K562 (cell line): ENCODE results near the gene TNNT3. TPM values are rescaled to one million over a fixed set of nuclear protein-coding genes. Genes with fewer than 3 reads are reported as not detected.

Experiments used
- EGR1 ChIP-seq: fragments of 450-650 bp; conservative IDR thresholded peaks from 2 replicates; pipeline ENCODE4 v1.6.1; 2017; ENCODE audit warnings: mild to moderate bottlenecking
- GATA2 ChIP-seq: sonication (generic); formaldehyde crosslinking; IDR thresholded peaks from 2 replicates; pipeline ENCODE4 v1.4.0; 2020; ENCODE audit warnings: mild to moderate bottlenecking, missing genetic modification reagents
- LCOR ChIP-seq: sonication (generic); formaldehyde crosslinking; IDR thresholded peaks from 2 replicates; pipeline ENCODE4 v1.8.0; 2022; ENCODE audit warnings: mild to moderate bottlenecking, missing genetic modification reagents
- SMAD2 ChIP-seq: fragments of 150-350 bp; IDR thresholded peaks from 2 replicates; pipeline ENCODE4 v1.6.1; 2014; ENCODE audit warnings: low read depth, mild to moderate bottlenecking, low read length
- TOE1 ChIP-seq, 2 experiments: fragments of 450-650 bp in 1 of 2; sonication (generic) in 1 of 2; formaldehyde crosslinking in 1 of 2; IDR thresholded peaks; 2 replicates each; pipeline versions ENCODE4 v1.7.1 to v1.8.0; 2016 to 2022; ENCODE audit warnings: borderline replicate concordance in 2 of 2, mild to moderate bottlenecking in 2 of 2, antibody characterized with exemption in 1 of 2, inconsistent platforms in 1 of 2, low read depth in 1 of 2, missing genetic modification reagents in 1 of 2, moderate library complexity in 1 of 2
- ZMIZ1 ChIP-seq, 2 experiments: fragments of 150-350 bp in 1 of 2; IDR thresholded peaks; 2 replicates each; pipeline ENCODE4 v1.6.1; 2012 to 2016; ENCODE audit warnings: low read depth in 2 of 2, low read length in 2 of 2, mild to moderate bottlenecking in 1 of 2, moderate library complexity in 1 of 2
- ZNF143 ChIP-seq: sonication (generic); formaldehyde crosslinking; IDR thresholded peaks from 2 replicates; pipeline ENCODE4 v1.9.0; 2022; ENCODE audit warnings: mild to moderate bottlenecking, missing genetic modification reagents
- polyA plus RNA-seq, 8 experiments: library from polyadenylated mRNA; depleted of rRNA in 4 of 8; stranded (reverse) in 5 of 8; unstranded in 3 of 8; fragments of >200 nt; fragmentation: Nextera tagmentation in 2 of 8; fragmentation: Illumina TruSeq in 1 of 8; extraction: Ambion mirVana in 2 of 8; extraction: Trizol in 1 of 8; gene quantifications; 2 replicates each; pipeline versions ENCODE4 v1.2.1 to v1.2.3, GENCODE V29; 2011 to 2014; ENCODE audit warnings: inconsistent platforms in 1 of 8, missing spikeins in 1 of 8
- total RNA-seq, 7 experiments: library from RNA; depleted of rRNA in 6 of 7; stranded (reverse); fragments of >200 nt in 6 of 7; fragmentation: Illumina TruSeq in 2 of 7; extraction: Trizol in 2 of 7; gene quantifications; 2 replicates each; pipeline versions ENCODE4 v1.2.1 to v1.2.3, GENCODE V29; 2011 to 2021; ENCODE audit warnings: low replicate concordance in 1 of 7
- TF ChIP-seq, protein P1 (sequence below): fragments of 250-450 bp; sonication (Bioruptor Pico); IDR thresholded peaks from 2 replicates; pipeline ENCODE4 v1.8.0; 2022; ENCODE audit warnings: moderate library complexity, mild to moderate bottlenecking, inconsistent platforms
- TF ChIP-seq, protein P2 (sequence below): fragments of 250-450 bp; sonication (Bioruptor Pico); IDR thresholded peaks from 2 replicates; pipeline ENCODE4 v1.5.0; 2021

Gene TNNT3
- total and polyA plus RNA-seq, 9 of the 15 experiments (the other 6 are each of a cell fraction or from before 2014, with no cell fraction given) = 0.10 TPM; not detected in 8

GRCh38 chr11:1892558-1892957 is 26.9 kb upstream of the TNNT3 start (continued):
- TF ChIP-seq ZMIZ1 (IDR thresholded peaks at IDR 0.05; ENCODE audit: low read depth in 2 of 2, low read length in 2 of 2) (no peak), ZNF143 (CRISPR knock-in tag) (no peak), SMAD2 (no peak), GATA2 (CRISPR knock-in tag) (no peak), EGR1 (no peak), LCOR (CRISPR knock-in tag) (no peak), TOE1 (IDR thresholded peaks at IDR 0.05; ENCODE audit: borderline replicate concordance) (no peak), TOE1 (CRISPR knock-in tag; IDR thresholded peaks at IDR 0.05; ENCODE audit: borderline replicate concordance, low read depth) (no peak)
- TF ChIP-seq, protein P1, sequence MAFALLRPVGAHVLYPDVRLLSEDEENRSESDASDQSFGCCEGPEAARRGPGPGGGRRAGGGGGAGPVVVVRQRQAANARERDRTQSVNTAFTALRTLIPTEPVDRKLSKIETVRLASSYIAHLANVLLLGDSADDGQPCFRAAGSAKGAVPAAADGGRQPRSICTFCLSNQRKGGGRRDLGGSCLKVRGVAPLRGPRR = no peak
- TF ChIP-seq, protein P2, sequence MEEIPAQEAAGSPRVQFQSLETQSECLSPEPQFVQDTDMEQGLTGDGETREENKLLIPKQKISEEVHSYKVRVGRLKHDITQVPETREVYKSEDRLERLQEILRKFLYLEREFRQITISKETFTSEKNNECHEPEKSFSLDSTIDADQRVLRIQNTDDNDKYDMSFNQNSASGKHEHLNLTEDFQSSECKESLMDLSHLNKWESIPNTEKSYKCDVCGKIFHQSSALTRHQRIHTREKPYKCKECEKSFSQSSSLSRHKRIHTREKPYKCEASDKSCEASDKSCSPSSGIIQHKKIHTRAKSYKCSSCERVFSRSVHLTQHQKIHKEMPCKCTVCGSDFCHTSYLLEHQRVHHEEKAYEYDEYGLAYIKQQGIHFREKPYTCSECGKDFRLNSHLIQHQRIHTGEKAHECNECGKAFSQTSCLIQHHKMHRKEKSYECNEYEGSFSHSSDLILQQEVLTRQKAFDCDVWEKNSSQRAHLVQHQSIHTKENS (CRISPR knock-in tag) = no peak
